ENCODE results near the gene ZNF207. TPM values are rescaled to one million over a fixed set of nuclear protein-coding genes. Genes with fewer than 3 reads are reported as not detected.

ZNF207 gene
- total and polyA plus RNA-seq, 2 experiments from 2014 or later: 171 to 240 TPM

DNA sequence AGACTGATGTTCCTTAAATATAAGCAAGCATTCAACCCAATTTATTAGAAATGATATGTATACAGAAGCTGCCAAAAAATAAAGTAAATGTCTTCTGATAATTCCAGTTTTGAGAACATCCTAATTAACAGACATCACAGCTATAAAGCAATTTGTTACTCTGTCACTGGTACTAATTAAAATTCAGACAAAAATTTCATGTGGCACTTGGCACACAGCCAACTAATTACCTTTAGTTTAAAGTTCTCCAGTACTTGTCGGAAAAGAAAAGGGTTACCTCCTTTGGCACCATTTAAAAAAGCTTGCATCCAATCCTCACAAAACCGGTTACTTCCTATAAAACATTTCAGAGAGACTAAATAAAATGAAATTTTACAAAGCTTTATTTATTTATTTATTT lies 16.8 kb upstream of the ZNF207 start:
- Histone ChIP-seq H3K27me3 (ENCODE audit: insufficient read depth) (no peaks in the 10 kb centered on the region), H3K27ac (ENCODE audit: low read depth) (no peak overlapping the region), H4K20me1 (replicated peaks; ENCODE audit: insufficient read depth) (no peaks in the 10 kb centered on the region; the same call in 1 of the 2 replicates), H3F3A (replicated peaks; ENCODE audit: low read depth) (peaks cover 5% of the 10 kb centered on the region; the same call in 1 of the 2 replicates), H3K4me1 (ENCODE audit: insufficient read depth) (no peaks in the 10 kb centered on the region), H3K4me3 (no peak overlapping the region), H3K4me2 (no peak overlapping the region), H3K9me2 (ENCODE audit: insufficient read depth) (no peaks in the 10 kb centered on the region), H3K79me2 (replicated peaks; ENCODE audit: insufficient read depth) (no peaks in the 10 kb centered on the region), H2AFZ (no peak overlapping the region), H3K36me3 (ENCODE audit: insufficient read depth) (peaks cover 39% of the 10 kb centered on the region)
- Mint-ChIP-seq H3K27me3 (ENCODE audit: insufficient read depth, low read depth, poor library complexity) (no peaks in the 10 kb centered on the region), H3K9me3 (no peaks in the 10 kb centered on the region), H3K36me3 (ENCODE audit: low read depth) (peaks cover 43% of the 10 kb centered on the region), H3K4me1 (no peaks in the 10 kb centered on the region), H3K4me3 (no peak overlapping the region), H3K27ac (no peak overlapping the region)
- TF ChIP-seq ZNF114 (CRISPR knock-in tag; IDR thresholded peaks at IDR 0.05) (no peak), CREB1 (CRISPR knock-in tag; IDR thresholded peaks at IDR 0.05; ENCODE audit: low read depth) (no peak), NANOG (IDR thresholded peaks at IDR 0.05; ENCODE audit: borderline replicate concordance) (no peak), EZH2 (IDR thresholded peaks at IDR 0.05; ENCODE audit: low read depth, unreplicated experiment) (no peak), JUNB (IDR thresholded peaks at IDR 0.05; ENCODE audit: unreplicated experiment) (no peak), EZH2phosphoT487 (IDR thresholded peaks at IDR 0.05; ENCODE audit: unreplicated experiment) (no peak), POLR2AphosphoS5 (IDR thresholded peaks at IDR 0.05; ENCODE audit: low read depth) (no peak), ZNF331 (CRISPR knock-in tag; IDR thresholded peaks at IDR 0.05; ENCODE audit: low read depth) (no peak), STAT1 (IDR thresholded peaks at IDR 0.05; ENCODE audit: unreplicated experiment) (no peak)
- TF ChIP-seq, protein P1, sequence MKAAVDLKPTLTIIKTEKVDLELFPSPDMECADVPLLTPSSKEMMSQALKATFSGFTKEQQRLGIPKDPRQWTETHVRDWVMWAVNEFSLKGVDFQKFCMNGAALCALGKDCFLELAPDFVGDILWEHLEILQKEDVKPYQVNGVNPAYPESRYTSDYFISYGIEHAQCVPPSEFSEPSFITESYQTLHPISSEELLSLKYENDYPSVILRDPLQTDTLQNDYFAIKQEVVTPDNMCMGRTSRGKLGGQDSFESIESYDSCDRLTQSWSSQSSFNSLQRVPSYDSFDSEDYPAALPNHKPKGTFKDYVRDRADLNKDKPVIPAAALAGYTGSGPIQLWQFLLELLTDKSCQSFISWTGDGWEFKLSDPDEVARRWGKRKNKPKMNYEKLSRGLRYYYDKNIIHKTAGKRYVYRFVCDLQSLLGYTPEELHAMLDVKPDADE (IDR thresholded peaks at IDR 0.05): no peak
- TF ChIP-seq, protein P2, sequence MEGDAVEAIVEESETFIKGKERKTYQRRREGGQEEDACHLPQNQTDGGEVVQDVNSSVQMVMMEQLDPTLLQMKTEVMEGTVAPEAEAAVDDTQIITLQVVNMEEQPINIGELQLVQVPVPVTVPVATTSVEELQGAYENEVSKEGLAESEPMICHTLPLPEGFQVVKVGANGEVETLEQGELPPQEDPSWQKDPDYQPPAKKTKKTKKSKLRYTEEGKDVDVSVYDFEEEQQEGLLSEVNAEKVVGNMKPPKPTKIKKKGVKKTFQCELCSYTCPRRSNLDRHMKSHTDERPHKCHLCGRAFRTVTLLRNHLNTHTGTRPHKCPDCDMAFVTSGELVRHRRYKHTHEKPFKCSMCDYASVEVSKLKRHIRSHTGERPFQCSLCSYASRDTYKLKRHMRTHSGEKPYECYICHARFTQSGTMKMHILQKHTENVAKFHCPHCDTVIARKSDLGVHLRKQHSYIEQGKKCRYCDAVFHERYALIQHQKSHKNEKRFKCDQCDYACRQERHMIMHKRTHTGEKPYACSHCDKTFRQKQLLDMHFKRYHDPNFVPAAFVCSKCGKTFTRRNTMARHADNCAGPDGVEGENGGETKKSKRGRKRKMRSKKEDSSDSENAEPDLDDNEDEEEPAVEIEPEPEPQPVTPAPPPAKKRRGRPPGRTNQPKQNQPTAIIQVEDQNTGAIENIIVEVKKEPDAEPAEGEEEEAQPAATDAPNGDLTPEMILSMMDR (conservative IDR thresholded peaks at IDR 0.05; ENCODE audit: low read depth in 2 of 2): no peak
- TF ChIP-seq, protein P3, sequence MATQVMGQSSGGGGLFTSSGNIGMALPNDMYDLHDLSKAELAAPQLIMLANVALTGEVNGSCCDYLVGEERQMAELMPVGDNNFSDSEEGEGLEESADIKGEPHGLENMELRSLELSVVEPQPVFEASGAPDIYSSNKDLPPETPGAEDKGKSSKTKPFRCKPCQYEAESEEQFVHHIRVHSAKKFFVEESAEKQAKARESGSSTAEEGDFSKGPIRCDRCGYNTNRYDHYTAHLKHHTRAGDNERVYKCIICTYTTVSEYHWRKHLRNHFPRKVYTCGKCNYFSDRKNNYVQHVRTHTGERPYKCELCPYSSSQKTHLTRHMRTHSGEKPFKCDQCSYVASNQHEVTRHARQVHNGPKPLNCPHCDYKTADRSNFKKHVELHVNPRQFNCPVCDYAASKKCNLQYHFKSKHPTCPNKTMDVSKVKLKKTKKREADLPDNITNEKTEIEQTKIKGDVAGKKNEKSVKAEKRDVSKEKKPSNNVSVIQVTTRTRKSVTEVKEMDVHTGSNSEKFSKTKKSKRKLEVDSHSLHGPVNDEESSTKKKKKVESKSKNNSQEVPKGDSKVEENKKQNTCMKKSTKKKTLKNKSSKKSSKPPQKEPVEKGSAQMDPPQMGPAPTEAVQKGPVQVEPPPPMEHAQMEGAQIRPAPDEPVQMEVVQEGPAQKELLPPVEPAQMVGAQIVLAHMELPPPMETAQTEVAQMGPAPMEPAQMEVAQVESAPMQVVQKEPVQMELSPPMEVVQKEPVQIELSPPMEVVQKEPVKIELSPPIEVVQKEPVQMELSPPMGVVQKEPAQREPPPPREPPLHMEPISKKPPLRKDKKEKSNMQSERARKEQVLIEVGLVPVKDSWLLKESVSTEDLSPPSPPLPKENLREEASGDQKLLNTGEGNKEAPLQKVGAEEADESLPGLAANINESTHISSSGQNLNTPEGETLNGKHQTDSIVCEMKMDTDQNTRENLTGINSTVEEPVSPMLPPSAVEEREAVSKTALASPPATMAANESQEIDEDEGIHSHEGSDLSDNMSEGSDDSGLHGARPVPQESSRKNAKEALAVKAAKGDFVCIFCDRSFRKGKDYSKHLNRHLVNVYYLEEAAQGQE (IDR thresholded peaks at IDR 0.05; ENCODE audit: unreplicated experiment): no peak
- TF ChIP-seq, protein P4, sequence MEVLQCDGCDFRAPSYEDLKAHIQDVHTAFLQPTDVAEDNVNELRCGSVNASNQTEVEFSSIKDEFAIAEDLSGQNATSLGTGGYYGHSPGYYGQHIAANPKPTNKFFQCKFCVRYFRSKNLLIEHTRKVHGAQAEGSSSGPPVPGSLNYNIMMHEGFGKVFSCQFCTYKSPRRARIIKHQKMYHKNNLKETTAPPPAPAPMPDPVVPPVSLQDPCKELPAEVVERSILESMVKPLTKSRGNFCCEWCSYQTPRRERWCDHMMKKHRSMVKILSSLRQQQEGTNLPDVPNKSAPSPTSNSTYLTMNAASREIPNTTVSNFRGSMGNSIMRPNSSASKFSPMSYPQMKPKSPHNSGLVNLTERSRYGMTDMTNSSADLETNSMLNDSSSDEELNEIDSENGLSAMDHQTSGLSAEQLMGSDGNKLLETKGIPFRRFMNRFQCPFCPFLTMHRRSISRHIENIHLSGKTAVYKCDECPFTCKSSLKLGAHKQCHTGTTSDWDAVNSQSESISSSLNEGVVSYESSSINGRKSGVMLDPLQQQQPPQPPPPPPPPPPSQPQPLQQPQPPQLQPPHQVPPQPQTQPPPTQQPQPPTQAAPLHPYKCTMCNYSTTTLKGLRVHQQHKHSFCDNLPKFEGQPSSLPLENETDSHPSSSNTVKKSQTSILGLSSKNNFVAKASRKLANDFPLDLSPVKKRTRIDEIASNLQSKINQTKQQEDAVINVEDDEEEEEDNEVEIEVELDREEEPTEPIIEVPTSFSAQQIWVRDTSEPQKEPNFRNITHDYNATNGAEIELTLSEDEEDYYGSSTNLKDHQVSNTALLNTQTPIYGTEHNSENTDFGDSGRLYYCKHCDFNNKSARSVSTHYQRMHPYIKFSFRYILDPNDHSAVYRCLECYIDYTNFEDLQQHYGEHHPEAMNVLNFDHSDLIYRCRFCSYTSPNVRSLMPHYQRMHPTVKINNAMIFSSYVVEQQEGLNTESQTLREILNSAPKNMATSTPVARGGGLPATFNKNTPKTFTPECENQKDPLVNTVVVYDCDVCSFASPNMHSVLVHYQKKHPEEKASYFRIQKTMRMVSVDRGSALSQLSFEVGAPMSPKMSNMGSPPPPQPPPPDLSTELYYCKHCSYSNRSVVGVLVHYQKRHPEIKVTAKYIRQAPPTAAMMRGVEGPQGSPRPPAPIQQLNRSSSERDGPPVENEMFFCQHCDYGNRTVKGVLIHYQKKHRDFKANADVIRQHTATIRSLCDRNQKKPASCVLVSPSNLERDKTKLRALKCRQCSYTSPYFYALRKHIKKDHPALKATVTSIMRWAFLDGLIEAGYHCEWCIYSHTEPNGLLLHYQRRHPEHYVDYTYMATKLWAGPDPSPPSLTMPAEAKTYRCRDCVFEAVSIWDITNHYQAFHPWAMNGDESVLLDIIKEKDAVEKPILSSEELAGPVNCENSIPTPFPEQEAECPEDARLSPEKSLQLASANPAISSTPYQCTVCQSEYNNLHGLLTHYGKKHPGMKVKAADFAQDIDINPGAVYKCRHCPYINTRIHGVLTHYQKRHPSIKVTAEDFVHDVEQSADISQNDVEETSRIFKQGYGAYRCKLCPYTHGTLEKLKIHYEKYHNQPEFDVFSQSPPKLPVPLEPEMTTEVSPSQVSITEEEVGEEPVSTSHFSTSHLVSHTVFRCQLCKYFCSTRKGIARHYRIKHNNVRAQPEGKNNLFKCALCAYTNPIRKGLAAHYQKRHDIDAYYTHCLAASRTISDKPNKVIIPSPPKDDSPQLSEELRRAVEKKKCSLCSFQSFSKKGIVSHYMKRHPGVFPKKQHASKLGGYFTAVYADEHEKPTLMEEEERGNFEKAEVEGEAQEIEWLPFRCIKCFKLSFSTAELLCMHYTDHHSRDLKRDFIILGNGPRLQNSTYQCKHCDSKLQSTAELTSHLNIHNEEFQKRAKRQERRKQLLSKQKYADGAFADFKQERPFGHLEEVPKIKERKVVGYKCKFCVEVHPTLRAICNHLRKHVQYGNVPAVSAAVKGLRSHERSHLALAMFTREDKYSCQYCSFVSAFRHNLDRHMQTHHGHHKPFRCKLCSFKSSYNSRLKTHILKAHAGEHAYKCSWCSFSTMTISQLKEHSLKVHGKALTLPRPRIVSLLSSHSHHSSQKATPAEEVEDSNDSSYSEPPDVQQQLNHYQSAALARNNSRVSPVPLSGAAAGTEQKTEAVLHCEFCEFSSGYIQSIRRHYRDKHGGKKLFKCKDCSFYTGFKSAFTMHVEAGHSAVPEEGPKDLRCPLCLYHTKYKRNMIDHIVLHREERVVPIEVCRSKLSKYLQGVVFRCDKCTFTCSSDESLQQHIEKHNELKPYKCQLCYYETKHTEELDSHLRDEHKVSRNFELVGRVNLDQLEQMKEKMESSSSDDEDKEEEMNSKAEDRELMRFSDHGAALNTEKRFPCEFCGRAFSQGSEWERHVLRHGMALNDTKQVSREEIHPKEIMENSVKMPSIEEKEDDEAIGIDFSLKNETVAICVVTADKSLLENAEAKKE (CRISPR knock-in tag; IDR thresholded peaks at IDR 0.05): no peak
- ATAC-seq (no peak), DNase-seq (ENCODE audit: low spot score) (no peak)

Data from GM23338 (cell line).